D721Med (cell line): Measurements from ENCODE around the gene ACSL1.
A peak's percentile ranks its signal among the peaks of the same experiment; 100 is the strongest.

Experiments
- DNase-seq: peaks from one replicate; pipeline ENCODE4 v3.0.0; 2011; ENCODE audit warnings: low spot score; ENCODE audit not compliant: insufficient read length
- FAIRE-seq: peaks from 2 replicates; lab custom pipeline; 2011; peaks lifted over from hg19 to GRCh38; lab: Jason Lieb, UNC
- CTCF ChIP-seq: IDR thresholded peaks from 2 replicates; pipeline ENCODE4 v1.5.1; 2012; ENCODE audit warnings: mild to moderate bottlenecking, control low read depth; ENCODE audit not compliant: insufficient read depth; ENCODE audit errors: missing control alignments

ACSL1 gene

GRCh38 chr4:184811526-184812198, 14.1 kb downstream of the ACSL1 start:
- FAIRE-seq (no peak), DNase-seq (no peak)
- TF ChIP-seq CTCF = no peak

GRCh38 chr4:184810720-184811119, 15.0 kb downstream of the ACSL1 start:
- no peak for TF ChIP-seq CTCF

GRCh38 chr4:184808713-184809050, 17.1 kb downstream of the ACSL1 start:
- FAIRE-seq (no peak), DNase-seq (no peak)
- TF ChIP-seq CTCF = no peak

More at GRCh38 chr4:184810720-184811119, 15.0 kb downstream of the ACSL1 start:
- FAIRE-seq = no peak
- DNase-seq = no peak

DNA sequence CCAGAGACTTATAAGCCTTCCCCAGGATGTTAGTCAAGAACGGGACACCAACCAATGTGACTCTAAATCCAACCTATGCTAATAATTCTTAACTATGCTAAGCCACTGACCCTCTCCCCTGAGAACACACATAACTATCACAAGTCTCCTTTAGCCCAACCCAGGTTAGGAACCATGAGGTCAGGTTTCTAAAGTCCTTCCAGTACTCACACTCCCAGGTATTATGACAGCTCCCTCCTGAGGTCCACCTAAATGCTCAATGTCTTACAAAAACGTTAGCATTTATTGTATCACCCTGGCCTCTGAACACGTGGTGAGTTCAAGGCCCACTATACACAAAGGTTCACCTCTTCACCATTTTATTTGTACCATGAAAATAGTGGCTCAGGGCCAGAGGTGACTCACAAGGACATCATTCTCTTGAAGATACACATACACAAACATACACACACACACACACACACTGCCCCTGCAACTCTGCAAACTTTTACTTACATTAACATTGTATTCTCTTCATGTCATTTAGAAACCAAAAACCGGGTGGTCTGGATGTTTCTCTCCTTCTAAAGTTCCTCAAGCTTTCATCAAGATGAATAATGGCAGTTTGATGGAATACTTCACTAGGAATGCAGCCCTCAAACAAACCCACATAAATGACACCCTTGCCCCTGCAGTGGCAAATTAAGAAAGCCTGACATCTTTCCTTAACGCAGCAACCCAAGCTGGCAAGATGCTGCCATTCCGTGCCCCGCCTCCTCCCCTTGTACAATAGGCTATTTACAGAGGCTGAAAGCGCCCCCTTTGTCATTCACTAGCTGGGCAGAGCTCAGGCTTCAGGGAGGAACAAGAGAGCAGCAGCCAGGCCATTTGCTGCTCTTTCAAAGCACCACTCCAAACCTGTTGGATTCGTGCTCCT, 17.7 kb downstream of the ACSL1 start:
- no peak for TF ChIP-seq CTCF
- peak; percentile 6 for FAIRE-seq
- DNase-seq = no peak

- FAIRE-seq (no peak), DNase-seq (no peak)
- no peak for TF ChIP-seq CTCF
Observed at GRCh38 chr4:184807256-184807655, 18.5 kb downstream of the ACSL1 start.

GRCh38 chr4:184806711-184807110, 19.1 kb downstream of the ACSL1 start:
- FAIRE-seq (no peak), DNase-seq (no peak)
- no peak for TF ChIP-seq CTCF

DNA sequence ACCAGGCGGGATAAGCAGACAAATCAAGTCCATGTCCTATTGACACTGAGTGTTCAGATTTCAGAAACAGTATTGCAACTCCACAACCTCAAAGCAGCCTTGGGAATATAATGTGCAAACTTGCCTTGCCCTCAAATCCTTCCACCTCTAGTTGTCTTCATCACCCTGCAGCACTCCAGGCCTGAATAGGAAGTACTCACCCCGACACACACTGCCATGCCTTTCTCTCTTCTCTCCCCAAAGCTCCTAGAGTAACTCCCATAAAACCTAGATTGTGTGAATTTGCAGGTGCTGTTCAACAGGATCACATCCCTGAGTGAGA, 19.6 kb downstream of the ACSL1 start:
- no peak for TF ChIP-seq CTCF
- DNase-seq (no peak), FAIRE-seq (peak; percentile 82)
